ENCODE data around the gene STPG1.

Gene STPG1

DNA sequence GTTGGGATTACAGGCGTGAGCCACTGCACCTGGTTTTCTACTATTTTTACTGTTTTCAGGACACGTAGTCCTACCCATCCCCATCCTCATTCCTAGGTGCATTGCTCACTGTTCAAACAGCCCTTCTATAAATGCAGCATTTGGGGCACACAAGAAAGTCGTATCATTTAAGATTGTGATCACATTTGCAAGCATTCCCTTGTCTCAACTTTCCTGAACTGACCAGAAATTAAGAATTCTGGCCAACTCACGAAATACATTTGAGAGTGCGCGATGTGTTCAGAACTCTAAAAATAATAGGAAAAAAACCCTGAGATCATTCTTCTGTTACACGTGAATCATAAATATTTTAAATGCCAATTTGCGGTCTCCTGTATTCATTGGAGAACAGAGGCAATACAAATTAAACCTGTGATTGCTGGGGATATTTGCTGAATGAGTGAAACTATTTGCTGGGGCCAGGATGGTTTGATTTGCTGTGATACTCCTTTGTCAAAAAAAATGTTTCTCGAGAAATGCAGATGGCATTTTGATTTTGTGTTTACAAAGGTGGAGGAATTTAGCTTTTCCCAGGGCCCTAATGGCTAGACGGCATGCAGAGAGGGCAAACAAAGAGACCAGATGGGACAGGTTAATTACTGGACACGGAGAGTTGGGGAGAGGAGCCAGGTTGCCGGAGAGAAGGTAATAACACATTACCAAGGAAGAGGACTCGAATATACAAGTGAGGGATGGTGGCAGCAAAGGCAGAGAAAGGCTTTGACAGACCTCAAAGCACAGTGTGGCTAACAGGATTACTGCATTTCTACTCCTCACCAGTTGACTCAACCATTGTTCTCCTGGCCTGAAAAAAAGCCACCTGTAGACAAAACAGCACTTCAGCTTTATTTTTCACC lies 38.4 kb downstream of the STPG1 start (continued):
- no peak for TF ChIP-seq BCL11A (tag by site-specific recombination; IDR thresholded peaks at IDR 0.05; ENCODE audit: low read depth)
- no peak for TF ChIP-seq ZNF585B (tag by site-specific recombination; IDR thresholded peaks at IDR 0.05)

DNA sequence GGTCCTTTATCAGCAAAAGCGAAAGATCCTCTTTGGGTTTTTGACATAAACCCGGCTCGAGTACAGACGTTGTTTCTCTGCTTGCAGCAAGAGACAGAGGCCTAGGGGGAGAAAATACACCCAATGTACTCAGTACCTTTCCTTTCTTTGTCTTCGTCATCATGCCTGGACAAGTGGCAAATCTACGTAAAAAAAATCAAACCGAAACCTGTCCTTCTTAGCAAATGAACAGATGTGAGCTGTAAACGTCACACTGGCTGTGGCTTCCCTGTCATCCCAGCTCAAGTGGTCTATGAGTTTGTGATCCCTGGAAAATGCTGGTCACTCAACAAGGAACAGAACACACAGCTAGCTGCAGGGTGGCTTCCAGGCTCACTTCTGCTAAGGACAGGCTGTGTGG lies 39.9 kb downstream of the STPG1 start:
- ChIA-PET POLR2A (no interaction called here), CTCF (interaction anchor here (0.6 to 1.5 kb wide), 4 partner anchors 11 to 173 kb away, joined by 3 to 7 read pairs (median 5); no protein-coding TSS in a partner anchor)

More for the DNA sequence above, 39.9 kb downstream of the STPG1 start:
- TF ChIP-seq ZBTB1 (tag by site-specific recombination; IDR thresholded peaks at IDR 0.05) (no peak), ZNF660 (tag by site-specific recombination; IDR thresholded peaks at IDR 0.05) (no peak), KLF16 (tag by site-specific recombination; IDR thresholded peaks at IDR 0.05) (no peak), ZBTB8A (tag by site-specific recombination; IDR thresholded peaks at IDR 0.05) (no peak), ZNF24 (tag by site-specific recombination; IDR thresholded peaks at IDR 0.05) (no peak), HOXA7 (CRISPR knock-in tag; IDR thresholded peaks at IDR 0.05; ENCODE audit: borderline replicate concordance) (no peak), SP2 (tag by site-specific recombination; IDR thresholded peaks at IDR 0.05) (no peak), ZNF184 (tag by site-specific recombination; IDR thresholded peaks at IDR 0.05) (no peak), HOXD13 (CRISPR knock-in tag; IDR thresholded peaks at IDR 0.05; ENCODE audit: borderline replicate concordance) (no peak), ZNF146 (tag by site-specific recombination; IDR thresholded peaks at IDR 0.05) (no peak), ZNF510 (tag by site-specific recombination; IDR thresholded peaks at IDR 0.05; ENCODE audit: insufficient replicate concordance) (no peak), ZNF214 (tag by site-specific recombination; IDR thresholded peaks at IDR 0.05; ENCODE audit: borderline replicate concordance) (no peak)
- TF ChIP-seq, protein P1, sequence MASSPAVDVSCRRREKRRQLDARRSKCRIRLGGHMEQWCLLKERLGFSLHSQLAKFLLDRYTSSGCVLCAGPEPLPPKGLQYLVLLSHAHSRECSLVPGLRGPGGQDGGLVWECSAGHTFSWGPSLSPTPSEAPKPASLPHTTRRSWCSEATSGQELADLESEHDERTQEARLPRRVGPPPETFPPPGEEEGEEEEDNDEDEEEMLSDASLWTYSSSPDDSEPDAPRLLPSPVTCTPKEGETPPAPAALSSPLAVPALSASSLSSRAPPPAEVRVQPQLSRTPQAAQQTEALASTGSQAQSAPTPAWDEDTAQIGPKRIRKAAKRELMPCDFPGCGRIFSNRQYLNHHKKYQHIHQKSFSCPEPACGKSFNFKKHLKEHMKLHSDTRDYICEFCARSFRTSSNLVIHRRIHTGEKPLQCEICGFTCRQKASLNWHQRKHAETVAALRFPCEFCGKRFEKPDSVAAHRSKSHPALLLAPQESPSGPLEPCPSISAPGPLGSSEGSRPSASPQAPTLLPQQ (tag by site-specific recombination; IDR thresholded peaks at IDR 0.05): no peak
- TF ChIP-seq, protein P2, sequence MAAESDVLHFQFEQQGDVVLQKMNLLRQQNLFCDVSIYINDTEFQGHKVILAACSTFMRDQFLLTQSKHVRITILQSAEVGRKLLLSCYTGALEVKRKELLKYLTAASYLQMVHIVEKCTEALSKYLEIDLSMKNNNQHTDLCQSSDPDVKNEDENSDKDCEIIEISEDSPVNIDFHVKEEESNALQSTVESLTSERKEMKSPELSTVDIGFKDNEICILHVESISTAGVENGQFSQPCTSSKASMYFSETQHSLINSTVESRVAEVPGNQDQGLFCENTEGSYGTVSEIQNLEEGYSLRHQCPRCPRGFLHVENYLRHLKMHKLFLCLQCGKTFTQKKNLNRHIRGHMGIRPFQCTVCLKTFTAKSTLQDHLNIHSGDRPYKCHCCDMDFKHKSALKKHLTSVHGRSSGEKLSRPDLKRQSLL (tag by site-specific recombination; IDR thresholded peaks at IDR 0.05): no peak
- TF ChIP-seq, protein P3, sequence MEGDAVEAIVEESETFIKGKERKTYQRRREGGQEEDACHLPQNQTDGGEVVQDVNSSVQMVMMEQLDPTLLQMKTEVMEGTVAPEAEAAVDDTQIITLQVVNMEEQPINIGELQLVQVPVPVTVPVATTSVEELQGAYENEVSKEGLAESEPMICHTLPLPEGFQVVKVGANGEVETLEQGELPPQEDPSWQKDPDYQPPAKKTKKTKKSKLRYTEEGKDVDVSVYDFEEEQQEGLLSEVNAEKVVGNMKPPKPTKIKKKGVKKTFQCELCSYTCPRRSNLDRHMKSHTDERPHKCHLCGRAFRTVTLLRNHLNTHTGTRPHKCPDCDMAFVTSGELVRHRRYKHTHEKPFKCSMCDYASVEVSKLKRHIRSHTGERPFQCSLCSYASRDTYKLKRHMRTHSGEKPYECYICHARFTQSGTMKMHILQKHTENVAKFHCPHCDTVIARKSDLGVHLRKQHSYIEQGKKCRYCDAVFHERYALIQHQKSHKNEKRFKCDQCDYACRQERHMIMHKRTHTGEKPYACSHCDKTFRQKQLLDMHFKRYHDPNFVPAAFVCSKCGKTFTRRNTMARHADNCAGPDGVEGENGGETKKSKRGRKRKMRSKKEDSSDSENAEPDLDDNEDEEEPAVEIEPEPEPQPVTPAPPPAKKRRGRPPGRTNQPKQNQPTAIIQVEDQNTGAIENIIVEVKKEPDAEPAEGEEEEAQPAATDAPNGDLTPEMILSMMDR (tag by site-specific recombination; IDR thresholded peaks at IDR 0.05): no peak
- TF ChIP-seq, protein P4, sequence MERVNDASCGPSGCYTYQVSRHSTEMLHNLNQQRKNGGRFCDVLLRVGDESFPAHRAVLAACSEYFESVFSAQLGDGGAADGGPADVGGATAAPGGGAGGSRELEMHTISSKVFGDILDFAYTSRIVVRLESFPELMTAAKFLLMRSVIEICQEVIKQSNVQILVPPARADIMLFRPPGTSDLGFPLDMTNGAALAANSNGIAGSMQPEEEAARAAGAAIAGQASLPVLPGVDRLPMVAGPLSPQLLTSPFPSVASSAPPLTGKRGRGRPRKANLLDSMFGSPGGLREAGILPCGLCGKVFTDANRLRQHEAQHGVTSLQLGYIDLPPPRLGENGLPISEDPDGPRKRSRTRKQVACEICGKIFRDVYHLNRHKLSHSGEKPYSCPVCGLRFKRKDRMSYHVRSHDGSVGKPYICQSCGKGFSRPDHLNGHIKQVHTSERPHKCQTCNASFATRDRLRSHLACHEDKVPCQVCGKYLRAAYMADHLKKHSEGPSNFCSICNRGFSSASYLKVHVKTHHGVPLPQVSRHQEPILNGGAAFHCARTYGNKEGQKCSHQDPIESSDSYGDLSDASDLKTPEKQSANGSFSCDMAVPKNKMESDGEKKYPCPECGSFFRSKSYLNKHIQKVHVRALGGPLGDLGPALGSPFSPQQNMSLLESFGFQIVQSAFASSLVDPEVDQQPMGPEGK (tag by site-specific recombination; IDR thresholded peaks at IDR 0.05): no peak
- TF ChIP-seq, protein P5, sequence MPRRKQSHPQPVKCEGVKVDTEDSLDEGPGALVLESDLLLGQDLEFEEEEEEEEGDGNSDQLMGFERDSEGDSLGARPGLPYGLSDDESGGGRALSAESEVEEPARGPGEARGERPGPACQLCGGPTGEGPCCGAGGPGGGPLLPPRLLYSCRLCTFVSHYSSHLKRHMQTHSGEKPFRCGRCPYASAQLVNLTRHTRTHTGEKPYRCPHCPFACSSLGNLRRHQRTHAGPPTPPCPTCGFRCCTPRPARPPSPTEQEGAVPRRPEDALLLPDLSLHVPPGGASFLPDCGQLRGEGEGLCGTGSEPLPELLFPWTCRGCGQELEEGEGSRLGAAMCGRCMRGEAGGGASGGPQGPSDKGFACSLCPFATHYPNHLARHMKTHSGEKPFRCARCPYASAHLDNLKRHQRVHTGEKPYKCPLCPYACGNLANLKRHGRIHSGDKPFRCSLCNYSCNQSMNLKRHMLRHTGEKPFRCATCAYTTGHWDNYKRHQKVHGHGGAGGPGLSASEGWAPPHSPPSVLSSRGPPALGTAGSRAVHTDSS (tag by site-specific recombination; IDR thresholded peaks at IDR 0.05): no peak
- H3K4me1 ChIP-seq (ENCODE audit: control insufficient read depth, insufficient read depth, low read length): no peaks in the 10 kb centered on the region
- no peaks in the 10 kb centered on the region for H3K9me3 ChIP-seq (ENCODE audit: control insufficient read depth, insufficient read depth, low read depth, low read length)
- H3K27ac ChIP-seq (ENCODE audit: extremely low read depth, low read depth, low read length): no peak overlapping the region
- peaks cover 1 to 47% of the 10 kb centered on the region in 2 experiments; a peak in 2 of 3 replicates for H3K36me3 ChIP-seq (ENCODE audit: control insufficient read depth in 2 of 2, insufficient read depth in 1 of 2, low read length in 2 of 2)
- H3K4me3 ChIP-seq (ENCODE audit: low read depth, low read length): no peak overlapping the region

All from HEK293 (cell line).